Activated CD4-positive, alpha-beta T cell treated with anti-CD3 and anti-CD28 coated beads, Interleukin-2, Interleukin-6, amounts not matched to agents 100 ng/mL and 50 ng/mL, durations not matched to agents 16 hours and 8 hours (primary cell): Measurements from ENCODE around the gene DEPP1.

Source experiments
- DNase-seq: peaks from one replicate; pipeline ENCODE4 v3.0.0-alpha.2; 2020

DEPP1 gene

DNA sequence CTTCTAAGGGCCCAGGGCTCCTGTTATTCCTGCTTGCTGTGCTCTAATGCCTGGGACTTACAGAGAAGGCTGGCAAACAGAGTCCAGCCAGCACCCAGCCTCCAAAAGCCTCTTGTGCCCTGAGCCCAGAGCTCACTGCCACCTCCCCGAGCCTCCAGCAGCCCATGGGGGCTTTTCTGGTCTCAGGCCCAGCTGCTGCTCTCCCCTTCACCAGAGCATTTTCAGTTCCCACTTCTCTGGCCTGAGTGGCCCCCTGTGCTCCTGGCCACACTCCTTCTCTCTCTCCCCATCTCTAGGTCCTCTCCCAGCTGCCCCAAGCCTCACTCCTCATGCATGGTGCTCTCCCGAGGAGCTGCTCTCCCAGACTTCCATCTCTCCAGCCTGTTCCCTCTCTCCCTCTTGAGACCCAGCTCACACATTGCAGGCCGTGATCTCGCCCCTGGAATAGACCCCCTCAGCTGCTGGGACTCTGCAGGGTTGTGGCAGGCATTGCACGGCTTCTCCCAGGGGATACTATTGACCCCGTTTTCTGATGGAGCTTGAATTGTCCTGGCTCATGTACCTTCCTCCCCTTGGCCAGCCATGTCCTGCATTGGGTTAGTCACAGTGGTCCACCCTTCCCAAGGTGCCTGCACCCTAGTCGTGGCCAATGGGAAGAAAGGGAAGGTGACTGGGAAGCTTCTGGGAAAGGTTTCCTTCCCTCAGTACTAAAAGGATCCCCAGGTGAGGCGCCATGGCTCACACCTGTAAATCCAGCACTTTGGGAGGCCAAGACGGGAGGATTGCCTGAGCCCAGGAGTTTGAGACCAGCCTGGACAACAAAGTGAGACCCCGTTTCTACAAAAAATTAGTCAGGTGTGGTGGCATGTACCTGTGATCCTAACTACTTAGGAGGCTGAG lies 28.0 kb downstream of the DEPP1 start:
- no peak for DNase-seq

DNA sequence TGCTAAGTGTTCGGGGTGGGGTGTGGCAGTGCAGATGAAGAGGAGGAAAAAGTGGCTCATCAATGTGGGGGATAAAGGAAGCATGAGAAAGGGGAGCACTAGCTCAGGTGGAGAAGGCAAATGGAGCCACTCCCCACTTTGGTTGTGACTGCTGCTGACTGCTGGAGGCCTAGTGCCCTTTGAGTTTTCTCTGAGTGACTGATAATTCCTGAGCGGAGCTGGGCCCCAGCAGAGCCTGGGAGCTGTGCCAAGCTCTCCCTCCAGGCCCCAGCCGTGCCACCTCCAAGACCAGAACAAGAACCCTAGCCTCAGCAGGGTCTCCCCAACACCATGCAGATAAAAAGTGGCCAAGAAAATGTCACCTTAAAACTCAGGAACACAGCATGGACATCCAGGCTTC lies 28.7 kb downstream of the DEPP1 start:
- no peak for DNase-seq

GRCh38 chr10:44949127-44949802 lies 29.3 kb downstream of the DEPP1 start:
- no peak for DNase-seq

DNA sequence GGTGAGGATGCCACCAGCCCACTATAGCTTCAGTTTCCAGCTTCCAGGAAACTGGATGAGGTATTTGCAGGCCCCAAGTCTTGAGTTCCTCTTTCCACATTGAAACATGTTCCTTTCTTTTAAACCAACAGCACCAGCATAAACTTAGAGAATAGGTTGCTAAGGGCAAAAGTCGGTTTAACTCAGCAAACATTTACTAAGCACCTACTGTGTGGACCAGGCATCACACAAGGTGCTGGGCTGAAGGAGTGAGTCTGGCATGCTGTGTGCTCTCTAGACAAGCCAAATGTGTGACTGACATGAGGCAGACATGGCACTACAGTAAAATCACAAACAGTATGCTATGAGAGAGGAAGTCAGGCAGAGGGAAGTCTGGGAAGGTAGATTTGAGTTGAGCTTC lies 30.0 kb downstream of the DEPP1 start:
- DNase-seq = no peak

- DNase-seq = no peak
Measured at GRCh38 chr10:44947371-44948152, 31.0 kb downstream of the DEPP1 start.

DNA sequence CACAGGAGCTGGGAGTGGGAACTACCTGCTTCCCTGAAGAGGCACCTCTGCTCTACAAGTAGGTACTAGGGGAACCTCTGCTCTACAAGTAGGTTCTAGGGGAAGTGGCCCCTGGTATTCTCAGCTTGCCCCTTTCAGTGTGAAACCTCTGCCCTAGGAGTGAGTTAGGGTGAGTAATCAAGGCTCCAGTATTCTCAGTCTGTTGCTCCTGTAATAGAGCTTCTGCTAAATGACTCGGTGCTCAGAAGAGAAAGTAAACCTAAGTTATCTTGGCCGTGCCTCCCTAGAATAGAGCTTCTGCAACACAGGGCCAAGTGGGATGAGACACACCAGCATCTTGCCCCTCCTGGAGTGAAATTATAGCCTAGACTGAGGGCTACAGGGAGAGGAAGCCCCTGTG lies 32.4 kb downstream of the DEPP1 start:
- DNase-seq = no peak

- no peak for DNase-seq
Measured at GRCh38 chr10:44944354-44944753, 34.3 kb downstream of the DEPP1 start.

- no peak for DNase-seq
Measured at GRCh38 chr10:44939691-44940401, 38.8 kb downstream of the DEPP1 start.

DNA sequence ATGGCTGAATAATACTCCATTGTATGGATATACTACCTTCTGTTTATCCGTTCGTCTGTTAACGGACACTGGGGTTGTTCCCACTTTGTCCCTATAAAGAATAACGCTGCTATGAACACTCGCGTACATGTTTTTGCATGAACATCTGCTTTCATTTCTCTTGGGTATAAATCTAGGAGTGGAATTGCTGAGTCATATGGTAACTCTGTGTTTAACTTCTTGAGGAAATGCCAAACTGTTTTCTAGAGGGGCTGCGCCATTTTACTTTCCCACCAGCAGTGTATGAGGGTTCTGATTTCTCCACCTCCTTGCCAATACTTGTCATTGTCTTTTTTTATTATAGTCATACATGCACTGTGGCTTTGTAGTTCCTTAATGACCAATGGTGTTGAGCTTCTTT lies 39.7 kb downstream of the DEPP1 start:
- no peak for DNase-seq

GRCh38 chr10:44937196-44938005 lies 41.2 kb downstream of the DEPP1 start:
- DNase-seq = no peak

DNA sequence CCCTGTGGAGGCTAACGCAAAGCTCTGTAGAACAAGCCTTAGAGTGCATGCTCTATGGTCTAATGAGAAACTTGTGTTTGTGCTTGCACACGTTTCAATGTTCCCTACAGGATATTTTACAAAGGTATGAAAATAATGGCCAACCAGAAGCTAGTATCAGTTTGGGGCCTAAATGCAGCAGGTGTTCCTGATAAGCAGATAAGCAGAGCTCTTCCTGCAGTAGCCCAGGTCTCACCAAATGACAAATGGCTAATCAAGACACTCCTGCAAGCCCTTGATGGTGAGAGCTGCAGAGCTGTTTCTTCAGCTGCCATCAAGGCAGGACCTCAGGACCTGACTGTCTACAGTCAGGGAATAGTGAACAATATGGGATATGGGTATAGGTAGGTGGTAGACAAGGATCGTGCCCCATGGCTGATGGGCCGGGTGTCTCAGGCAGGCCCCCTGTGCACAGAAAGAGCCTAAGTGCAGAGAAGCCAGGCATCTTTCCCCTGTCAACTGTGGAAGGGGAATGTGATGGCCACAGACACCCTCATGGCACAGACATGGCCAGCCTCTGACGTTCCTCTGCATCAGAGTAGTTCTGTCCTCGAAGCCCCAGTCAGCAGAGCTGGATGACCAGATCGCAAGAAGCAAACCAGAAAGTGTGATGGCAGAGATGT lies 42.2 kb downstream of the DEPP1 start:
- DNase-seq = no peak

DNA sequence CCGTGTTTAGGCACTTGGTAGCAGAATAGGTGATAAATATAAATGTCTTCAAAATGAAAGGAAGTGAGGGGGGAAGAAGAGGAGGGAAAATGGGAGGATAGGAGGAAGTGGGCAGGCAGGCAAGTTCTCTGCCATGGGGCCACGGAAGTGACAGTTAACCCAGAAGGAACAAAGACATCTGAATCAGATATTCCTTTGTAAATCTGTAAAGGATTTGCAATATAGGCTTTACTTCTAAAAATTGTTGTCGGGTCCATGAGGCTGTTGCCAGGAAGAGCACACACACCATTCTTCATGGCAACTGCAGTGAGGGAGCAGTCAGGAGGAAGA lies 42.7 kb downstream of the DEPP1 start:
- no peak for DNase-seq

DNA sequence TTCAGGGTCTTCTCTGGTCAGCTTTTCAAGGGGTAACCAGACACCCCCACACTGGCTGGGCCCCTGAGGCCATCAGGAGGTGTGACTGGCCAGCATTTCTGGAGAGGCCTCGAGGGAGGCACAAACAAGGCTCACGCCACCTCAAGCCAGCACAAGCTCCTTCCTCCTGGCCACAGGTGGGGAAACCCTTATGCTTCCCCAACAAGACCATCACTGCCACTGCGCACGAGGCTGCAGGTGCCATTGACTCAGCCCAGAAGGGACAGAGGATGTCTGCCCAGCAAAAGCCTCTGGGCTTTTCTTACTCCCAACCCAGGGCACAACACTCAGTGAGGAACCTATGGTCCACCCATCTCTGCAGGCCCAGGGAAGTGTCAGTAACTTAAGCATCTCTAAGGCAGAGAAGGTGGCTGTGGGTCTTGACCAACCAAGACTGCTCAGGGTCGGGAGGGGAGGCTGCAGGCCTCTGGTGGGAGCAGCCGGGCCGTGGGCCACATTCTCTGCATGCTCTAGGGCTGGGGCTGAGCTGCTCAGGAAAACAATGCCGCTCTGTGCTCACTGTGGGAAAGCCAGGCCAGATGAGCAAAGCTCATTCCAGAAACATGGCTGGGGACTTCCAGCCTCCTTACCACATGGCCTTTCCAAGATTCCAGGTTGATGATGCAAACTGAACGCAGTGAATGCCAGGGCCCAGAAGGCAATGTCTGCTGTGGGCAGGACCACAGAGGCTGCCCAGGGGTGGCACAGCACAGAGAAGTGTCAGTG lies 43.2 kb downstream of the DEPP1 start:
- DNase-seq = no peak

DNA sequence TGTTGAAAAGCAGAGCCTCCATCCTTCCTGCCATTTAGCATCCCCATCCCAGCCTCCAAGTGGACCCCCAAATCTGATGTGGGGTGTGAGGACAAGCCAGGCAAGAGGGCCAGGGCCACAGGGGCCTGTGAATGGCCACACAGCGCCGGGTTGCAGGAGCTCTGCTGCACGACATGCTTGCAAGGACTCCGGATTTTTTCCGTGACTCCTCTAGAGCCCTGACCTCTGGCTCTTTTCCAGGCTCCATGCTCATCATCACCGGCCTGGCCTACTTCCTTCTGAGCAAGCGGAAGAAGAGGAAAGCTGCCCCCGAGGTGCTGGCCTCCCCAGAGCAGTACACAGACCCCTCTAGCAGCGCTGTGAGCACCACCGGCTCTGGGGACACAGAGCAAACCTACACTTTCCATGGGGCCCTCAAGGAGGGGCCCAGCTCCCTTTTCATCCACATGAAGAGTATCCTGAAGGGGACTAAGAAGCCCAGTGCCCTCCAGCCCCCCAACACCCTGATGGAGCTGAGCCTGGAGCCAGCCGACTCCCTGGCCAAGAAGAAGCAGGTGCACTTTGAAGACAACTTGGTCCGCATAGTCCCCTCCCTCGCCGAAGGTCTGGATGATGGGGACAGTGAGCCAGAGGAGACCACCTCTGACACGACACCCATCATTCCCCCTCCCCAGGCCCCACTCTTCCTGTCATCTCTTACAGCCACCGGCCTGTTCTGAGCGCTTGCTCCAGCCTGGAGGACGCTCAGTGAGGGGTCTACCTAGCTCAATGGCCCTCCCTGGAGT lies 44.0 kb downstream of the DEPP1 start:
- DNase-seq = no peak

- no peak for DNase-seq
Measured at GRCh38 chr10:44933451-44934321, 44.9 kb downstream of the DEPP1 start.

- peak; percentile 88 for DNase-seq
Measured at GRCh38 chr10:44932517-44933450, 45.8 kb downstream of the DEPP1 start.

GRCh38 chr10:44931621-44932516 lies 46.7 kb downstream of the DEPP1 start:
- no peak for DNase-seq
